Measurements from ENCODE around the gene PTPRG. TPM values are rescaled to one million over a fixed set of nuclear protein-coding genes. Genes with fewer than 3 reads are reported as not detected.
"Not testable (repeated sequence)": the region's sequence is repeated elsewhere in the genome, so short reads cannot be mapped to it uniquely, and the experiment has no call there.

The PTPRG gene
- total RNA-seq, 1 experiment from 2014 or later: 0.73 TPM

DNA sequence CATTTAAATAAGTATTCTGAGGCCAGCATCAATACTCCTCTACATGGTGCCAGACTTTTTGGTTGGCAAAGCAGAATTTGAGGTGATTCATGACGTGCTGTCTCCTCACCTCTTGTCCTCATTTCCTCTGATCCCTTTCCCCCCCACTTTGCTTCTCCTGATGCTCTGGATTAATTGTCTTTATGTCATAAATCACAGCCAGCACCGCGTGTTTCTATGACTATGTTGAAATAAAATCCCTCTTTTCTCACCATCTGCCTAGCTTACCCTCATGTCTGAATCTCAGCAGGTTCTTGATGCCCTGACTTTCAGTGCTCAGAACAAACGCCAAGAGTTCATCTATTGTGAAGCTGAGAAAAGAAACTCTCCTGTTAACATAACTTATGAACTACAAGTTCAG, 19.7 kb upstream of the PTPRG start:
- intact Hi-C loops (cut with micrococcal nuclease): no loop called here
- Histone ChIP-seq H3F3A (ENCODE audit: low read length, unreplicated experiment) (no peaks in the 10 kb centered on the region), H3K4me1 (ENCODE audit: insufficient read depth, low read length) (no peaks in the 10 kb centered on the region), H3K79me2 (ENCODE audit: low read length) (no peaks in the 10 kb centered on the region), H3K27ac (ENCODE audit: low read length) (no peak overlapping the region), H3K9ac (ENCODE audit: low read length) (no peak overlapping the region), H3K4me2 (ENCODE audit: low read length) (no peak overlapping the region), H3K36me3 (ENCODE audit: low read depth, low read length) (no peaks in the 10 kb centered on the region), H3K9me3 (ENCODE audit: low read length) (no peaks in the 10 kb centered on the region), H2AFZ (ENCODE audit: low read length) (no peak overlapping the region), H3K27me3 (ENCODE audit: low read length) (0 out of 2 replicates have a peak, but pooled peaks cover 5% of the 10 kb centered on the region), H4K20me1 (ENCODE audit: low read length) (no peaks in the 10 kb centered on the region), H3K9me2 (replicated peaks; ENCODE audit: low read length) (no peaks in the 10 kb centered on the region), H3K4me3 (ENCODE audit: low read length) (no peak overlapping the region)
- ChIA-PET POLR2A (ENCODE audit: unreplicated experiment) (no interaction called here), CTCF (no interaction called here)
- DNase-seq (no peak), ATAC-seq (no peak)
- no TSS peak for BruUV-seq (replicated peaks)
- TF ChIP-seq EZH2phosphoT487 (IDR thresholded peaks at IDR 0.05; ENCODE audit: borderline replicate concordance, low read length) (no peak), EZH2 (IDR thresholded peaks at IDR 0.05; ENCODE audit: low read length, unreplicated experiment) (no peak)
- TF ChIP-seq, protein P1, sequence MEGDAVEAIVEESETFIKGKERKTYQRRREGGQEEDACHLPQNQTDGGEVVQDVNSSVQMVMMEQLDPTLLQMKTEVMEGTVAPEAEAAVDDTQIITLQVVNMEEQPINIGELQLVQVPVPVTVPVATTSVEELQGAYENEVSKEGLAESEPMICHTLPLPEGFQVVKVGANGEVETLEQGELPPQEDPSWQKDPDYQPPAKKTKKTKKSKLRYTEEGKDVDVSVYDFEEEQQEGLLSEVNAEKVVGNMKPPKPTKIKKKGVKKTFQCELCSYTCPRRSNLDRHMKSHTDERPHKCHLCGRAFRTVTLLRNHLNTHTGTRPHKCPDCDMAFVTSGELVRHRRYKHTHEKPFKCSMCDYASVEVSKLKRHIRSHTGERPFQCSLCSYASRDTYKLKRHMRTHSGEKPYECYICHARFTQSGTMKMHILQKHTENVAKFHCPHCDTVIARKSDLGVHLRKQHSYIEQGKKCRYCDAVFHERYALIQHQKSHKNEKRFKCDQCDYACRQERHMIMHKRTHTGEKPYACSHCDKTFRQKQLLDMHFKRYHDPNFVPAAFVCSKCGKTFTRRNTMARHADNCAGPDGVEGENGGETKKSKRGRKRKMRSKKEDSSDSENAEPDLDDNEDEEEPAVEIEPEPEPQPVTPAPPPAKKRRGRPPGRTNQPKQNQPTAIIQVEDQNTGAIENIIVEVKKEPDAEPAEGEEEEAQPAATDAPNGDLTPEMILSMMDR (conservative IDR thresholded peaks at IDR 0.05; ENCODE audit: low read depth, low read length): no peak

DNA sequence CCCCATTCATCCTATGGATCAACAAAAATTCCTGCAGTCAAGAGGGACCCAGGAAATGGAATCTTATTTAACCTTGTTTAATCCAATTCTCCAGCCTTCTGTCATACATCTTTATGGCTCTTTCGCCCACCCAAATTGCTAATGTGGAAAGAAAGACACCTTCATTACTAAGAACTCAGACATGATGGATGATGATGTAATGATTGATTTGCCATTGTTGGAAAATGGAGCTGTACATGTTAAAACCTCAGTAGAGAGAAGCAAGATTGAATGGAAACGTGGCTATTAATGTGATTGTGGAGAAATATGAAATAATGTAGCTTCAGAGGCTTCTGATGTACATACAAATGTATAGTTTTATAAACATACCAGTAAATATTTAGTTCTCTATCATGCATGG, 15.7 kb upstream of the PTPRG start:
- TF ChIP-seq EZH2 (IDR thresholded peaks at IDR 0.05; ENCODE audit: low read length, unreplicated experiment) (no peak), EZH2phosphoT487 (IDR thresholded peaks at IDR 0.05; ENCODE audit: borderline replicate concordance, low read length) (no peak)
- TF ChIP-seq, protein P1 (conservative IDR thresholded peaks at IDR 0.05; ENCODE audit: low read depth, low read length): no peak
- no TSS peak for BruUV-seq (replicated peaks)
- H2AFZ ChIP-seq (ENCODE audit: low read length): no peak overlapping the region
- H3K4me1 ChIP-seq (ENCODE audit: insufficient read depth, low read length): no peaks in the 10 kb centered on the region
- no peak overlapping the region for H3K4me3 ChIP-seq (ENCODE audit: low read length)
- H4K20me1 ChIP-seq (ENCODE audit: low read length): no peaks in the 10 kb centered on the region
- no peaks in the 10 kb centered on the region for H3K9me2 ChIP-seq (replicated peaks; ENCODE audit: low read length)
- no peaks in the 10 kb centered on the region for H3K79me2 ChIP-seq (ENCODE audit: low read length)
- H3K27me3 ChIP-seq (ENCODE audit: low read length): 0 out of 2 replicates have a peak, but pooled peaks cover 5% of the 10 kb centered on the region
- H3K9ac ChIP-seq (ENCODE audit: low read length): no peak overlapping the region
- ATAC-seq: no peak
- no peak overlapping the region for H3K4me2 ChIP-seq (ENCODE audit: low read length)
- no peak overlapping the region for H3K27ac ChIP-seq (ENCODE audit: low read length)
- intact Hi-C loops (cut with micrococcal nuclease): no loop called here
- ChIA-PET CTCF (no interaction called here), POLR2A (ENCODE audit: unreplicated experiment) (no interaction called here)
- no peak for DNase-seq
- no peaks in the 10 kb centered on the region for H3K36me3 ChIP-seq (ENCODE audit: low read depth, low read length)
- H3F3A ChIP-seq (ENCODE audit: low read length, unreplicated experiment): no peaks in the 10 kb centered on the region
- no peaks in the 10 kb centered on the region for H3K9me3 ChIP-seq (ENCODE audit: low read length)

DNA sequence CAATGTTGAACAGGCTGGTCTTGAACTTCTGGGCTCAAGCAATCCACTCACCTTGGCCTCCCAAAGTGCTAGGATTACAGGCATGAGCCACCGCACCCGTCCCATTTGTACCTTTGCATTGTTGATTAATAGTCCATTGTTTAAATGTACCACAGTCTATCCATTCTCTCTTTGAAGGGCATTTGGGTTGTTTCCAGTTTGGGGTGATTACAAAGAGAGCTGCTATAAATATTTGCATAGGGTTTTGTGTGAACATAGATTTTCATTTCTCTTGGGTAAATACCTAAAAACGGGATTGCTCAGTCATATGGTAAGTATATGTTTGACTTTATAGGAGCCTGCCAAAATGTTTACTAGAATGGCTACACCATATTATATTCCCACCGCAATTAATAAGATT, 13.7 kb upstream of the PTPRG start:
- Histone ChIP-seq H3K79me2 (ENCODE audit: low read length) (no peaks in the 10 kb centered on the region), H2AFZ (ENCODE audit: low read length) (no peak overlapping the region), H3K4me1 (ENCODE audit: insufficient read depth, low read length) (no peaks in the 10 kb centered on the region), H3K27ac (ENCODE audit: low read length) (no peak overlapping the region), H3K9me3 (ENCODE audit: low read length) (no peaks in the 10 kb centered on the region), H3K27me3 (ENCODE audit: low read length) (no peaks in the 10 kb centered on the region), H3K4me2 (ENCODE audit: low read length) (no peak overlapping the region), H3K36me3 (ENCODE audit: low read depth, low read length) (no peaks in the 10 kb centered on the region), H3K9me2 (replicated peaks; ENCODE audit: low read length) (no peaks in the 10 kb centered on the region), H4K20me1 (ENCODE audit: low read length) (no peaks in the 10 kb centered on the region), H3K4me3 (ENCODE audit: low read length) (no peak overlapping the region), H3F3A (ENCODE audit: low read length, unreplicated experiment) (no peaks in the 10 kb centered on the region), H3K9ac (ENCODE audit: low read length) (no peak overlapping the region)
- BruUV-seq (replicated peaks): no TSS peak
- ATAC-seq (no peak), DNase-seq (no peak)
- ChIA-PET POLR2A (ENCODE audit: unreplicated experiment) (no interaction called here), CTCF (no interaction called here)
- intact Hi-C loops (cut with micrococcal nuclease): no loop called here
- TF ChIP-seq EZH2 (IDR thresholded peaks at IDR 0.05; ENCODE audit: low read length, unreplicated experiment) (no peak), EZH2phosphoT487 (IDR thresholded peaks at IDR 0.05; ENCODE audit: borderline replicate concordance, low read length) (no peak)
- TF ChIP-seq, protein P1 (conservative IDR thresholded peaks at IDR 0.05; ENCODE audit: low read depth, low read length): no peak

DNA sequence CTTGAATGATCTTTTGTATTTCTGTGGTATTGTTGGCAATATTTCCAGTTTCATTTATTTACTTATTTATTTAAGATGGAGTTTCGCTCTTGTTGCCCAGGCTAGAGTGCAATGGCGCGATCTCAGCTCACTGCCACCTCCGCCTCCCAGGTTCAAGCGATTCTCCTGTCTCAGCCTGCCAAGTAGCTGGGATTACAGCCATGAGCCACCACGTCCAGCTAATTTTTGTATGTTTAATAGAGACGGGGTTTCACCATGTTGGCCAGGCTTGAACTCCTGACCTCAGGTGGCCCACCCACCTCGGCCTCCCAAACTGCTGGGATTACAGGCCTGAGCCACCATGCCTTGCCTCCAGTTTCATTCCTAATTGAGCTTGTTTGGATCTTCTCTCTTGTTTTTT, 8.7 kb upstream of the PTPRG start:
- H3K4me3 ChIP-seq (ENCODE audit: low read length); H3K9ac ChIP-seq (ENCODE audit: low read length); H2AFZ ChIP-seq (ENCODE audit: low read length); H3K27ac ChIP-seq (ENCODE audit: low read length); H3K4me2 ChIP-seq (ENCODE audit: low read length); H3K79me2 ChIP-seq (ENCODE audit: low read length); H3K9me3 ChIP-seq (ENCODE audit: low read length); ATAC-seq; BruUV-seq (replicated peaks); H3K9me2 ChIP-seq (replicated peaks; ENCODE audit: low read length); POLR2A ChIA-PET (ENCODE audit: unreplicated experiment); H3K27me3 ChIP-seq (ENCODE audit: low read length); DNase-seq; H4K20me1 ChIP-seq (ENCODE audit: low read length); H3K4me1 ChIP-seq (ENCODE audit: insufficient read depth, low read length); H3K36me3 ChIP-seq (ENCODE audit: low read depth, low read length); H3F3A ChIP-seq (ENCODE audit: low read length, unreplicated experiment); CTCF ChIA-PET; intact Hi-C loops (cut with micrococcal nuclease): not testable (repeated sequence)

Measured in PC-3 (cell line).